22Rv1 (cell line): Measurements from ENCODE around the gene FBN1.

Source experiments
- H3K27ac ChIP-seq: fragments of 450-650 bp; 2 replicates; pipeline ENCODE4 v1.5.1; 2017
- ZFX ChIP-seq: fragments of 450-650 bp; IDR thresholded peaks from 2 replicates; pipeline ENCODE4 v1.6.1; 2017; ENCODE audit warnings: antibody characterized with exemption, borderline replicate concordance
- TF ChIP-seq, protein P1 (sequence below): fragments of 450-650 bp; IDR thresholded peaks from 2 replicates; pipeline ENCODE4 v1.5.1; 2017; ENCODE audit warnings: mild to moderate bottlenecking

FBN1 gene

DNA sequence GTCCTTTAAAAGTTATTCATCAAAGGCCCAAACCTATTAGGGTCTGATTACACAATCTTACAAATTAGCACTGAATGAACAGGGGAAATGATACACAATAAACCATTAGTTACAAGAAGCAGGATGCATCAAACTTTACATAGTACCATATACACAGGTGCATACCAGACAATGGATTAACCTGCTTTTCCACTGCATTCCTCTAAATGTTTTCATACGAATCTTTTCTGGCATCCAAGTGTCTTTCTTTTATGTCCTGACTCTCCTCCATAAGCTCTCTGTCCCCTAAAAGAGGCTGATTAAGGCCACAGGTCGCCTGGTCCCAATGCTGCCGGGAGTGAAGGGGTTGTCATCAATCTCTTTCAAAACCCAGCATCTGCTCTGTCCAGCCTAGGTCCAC is 11.4 kb downstream of the FBN1 start:
- TF ChIP-seq ZFX: no peak
- TF ChIP-seq, protein P1, sequence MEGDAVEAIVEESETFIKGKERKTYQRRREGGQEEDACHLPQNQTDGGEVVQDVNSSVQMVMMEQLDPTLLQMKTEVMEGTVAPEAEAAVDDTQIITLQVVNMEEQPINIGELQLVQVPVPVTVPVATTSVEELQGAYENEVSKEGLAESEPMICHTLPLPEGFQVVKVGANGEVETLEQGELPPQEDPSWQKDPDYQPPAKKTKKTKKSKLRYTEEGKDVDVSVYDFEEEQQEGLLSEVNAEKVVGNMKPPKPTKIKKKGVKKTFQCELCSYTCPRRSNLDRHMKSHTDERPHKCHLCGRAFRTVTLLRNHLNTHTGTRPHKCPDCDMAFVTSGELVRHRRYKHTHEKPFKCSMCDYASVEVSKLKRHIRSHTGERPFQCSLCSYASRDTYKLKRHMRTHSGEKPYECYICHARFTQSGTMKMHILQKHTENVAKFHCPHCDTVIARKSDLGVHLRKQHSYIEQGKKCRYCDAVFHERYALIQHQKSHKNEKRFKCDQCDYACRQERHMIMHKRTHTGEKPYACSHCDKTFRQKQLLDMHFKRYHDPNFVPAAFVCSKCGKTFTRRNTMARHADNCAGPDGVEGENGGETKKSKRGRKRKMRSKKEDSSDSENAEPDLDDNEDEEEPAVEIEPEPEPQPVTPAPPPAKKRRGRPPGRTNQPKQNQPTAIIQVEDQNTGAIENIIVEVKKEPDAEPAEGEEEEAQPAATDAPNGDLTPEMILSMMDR: no peak
- H3K27ac ChIP-seq: no peak overlapping the region

- TF ChIP-seq, protein P1: no peak
- no peak for TF ChIP-seq ZFX
- no peak overlapping the region for H3K27ac ChIP-seq
These were observed 12.9 kb downstream of the FBN1 start for GRCh38 chr15:48632651-48633050.

GRCh38 chr15:48631176-48631770 is 14.2 kb downstream of the FBN1 start:
- TF ChIP-seq, protein P1: no peak
- TF ChIP-seq ZFX: no peak
- H3K27ac ChIP-seq: no peak overlapping the region

DNA sequence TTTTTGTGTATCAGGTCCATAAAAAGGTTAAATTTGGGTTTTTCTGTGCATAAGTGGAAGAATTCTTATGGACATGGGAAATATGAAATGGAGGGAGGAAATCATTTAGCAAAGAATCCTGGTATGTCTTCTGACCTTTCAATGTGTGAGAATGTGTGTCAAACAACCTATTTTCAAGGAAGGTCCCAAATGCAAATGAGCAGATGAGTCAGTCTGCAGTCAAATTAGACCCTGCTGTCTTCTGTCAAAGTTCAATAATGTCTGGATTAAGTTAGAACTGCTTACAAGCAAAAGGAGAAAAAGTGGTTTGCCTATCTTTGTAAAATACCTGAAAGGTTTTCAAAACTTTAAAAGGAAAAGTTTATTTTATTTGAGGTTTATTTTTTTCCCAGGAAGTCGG is 15.3 kb downstream of the FBN1 start:
- TF ChIP-seq ZFX: no peak
- TF ChIP-seq, protein P1: no peak
- no peak overlapping the region for H3K27ac ChIP-seq

- no peak overlapping the region for H3K27ac ChIP-seq
- no peak for TF ChIP-seq ZFX
- TF ChIP-seq, protein P1: no peak
These were observed 16.7 kb downstream of the FBN1 start for GRCh38 chr15:48628832-48629231.

- no peak overlapping the region for H3K27ac ChIP-seq
- no peak for TF ChIP-seq ZFX
- TF ChIP-seq, protein P1: no peak
These were observed 18.1 kb downstream of the FBN1 start for GRCh38 chr15:48627260-48627940.

GRCh38 chr15:48625126-48625525 is 20.4 kb downstream of the FBN1 start:
- TF ChIP-seq, protein P1: no peak
- no peak for TF ChIP-seq ZFX
- H3K27ac ChIP-seq: no peak overlapping the region
